NCI-H2107 (cell line): ENCODE results near the gene MAP7.
"Not testable (repeated sequence)": the region's sequence is repeated elsewhere in the genome, so short reads cannot be mapped to it uniquely, and the experiment has no call there.

Experiments
- DNase-seq: peaks from one replicate; lab custom pipeline; 2025; lab: John Stamatoyannopoulos, UW

MAP7 gene

GRCh38 chr6:136503303-136504029 lies 46.8 kb downstream of the MAP7 start:
- DNase-seq, result no peak

- DNase-seq, result no peak
These were observed 47.4 kb downstream of the MAP7 start for GRCh38 chr6:136502786-136503185.

GRCh38 chr6:136501514-136501913 lies 48.7 kb downstream of the MAP7 start:
- no peak for DNase-seq

- DNase-seq, result no peak
These were observed 49.1 kb downstream of the MAP7 start for GRCh38 chr6:136501096-136501495.

GRCh38 chr6:136500414-136500813 lies 49.8 kb downstream of the MAP7 start:
- DNase-seq, result no peak

DNA sequence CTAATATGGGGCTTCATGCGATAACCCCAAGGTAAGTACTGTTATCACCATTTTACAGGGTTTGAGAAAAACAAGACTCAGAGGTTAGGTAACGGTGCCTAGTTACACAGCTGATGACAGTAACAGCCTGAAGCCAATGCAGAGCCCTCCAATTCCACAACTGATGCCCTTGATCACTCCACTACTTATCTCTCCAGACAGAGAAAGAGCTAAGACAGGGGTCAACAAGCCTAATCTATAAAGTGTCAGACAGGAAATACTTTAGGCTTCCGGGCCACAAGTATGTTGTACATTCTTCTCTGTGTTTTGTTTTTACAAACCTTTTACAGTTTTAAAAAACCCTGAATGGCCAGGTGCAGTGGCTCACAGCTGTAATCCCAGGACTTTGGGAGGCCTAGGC lies 50.9 kb downstream of the MAP7 start:
- DNase-seq, result no peak

- not testable (repeated sequence) for DNase-seq
These were observed 53.8 kb downstream of the MAP7 start for GRCh38 chr6:136496449-136496848.

- no peak for DNase-seq
These were observed 55.5 kb downstream of the MAP7 start for GRCh38 chr6:136494710-136495109.

GRCh38 chr6:136494059-136494458 lies 56.2 kb downstream of the MAP7 start:
- DNase-seq, result no peak

DNA sequence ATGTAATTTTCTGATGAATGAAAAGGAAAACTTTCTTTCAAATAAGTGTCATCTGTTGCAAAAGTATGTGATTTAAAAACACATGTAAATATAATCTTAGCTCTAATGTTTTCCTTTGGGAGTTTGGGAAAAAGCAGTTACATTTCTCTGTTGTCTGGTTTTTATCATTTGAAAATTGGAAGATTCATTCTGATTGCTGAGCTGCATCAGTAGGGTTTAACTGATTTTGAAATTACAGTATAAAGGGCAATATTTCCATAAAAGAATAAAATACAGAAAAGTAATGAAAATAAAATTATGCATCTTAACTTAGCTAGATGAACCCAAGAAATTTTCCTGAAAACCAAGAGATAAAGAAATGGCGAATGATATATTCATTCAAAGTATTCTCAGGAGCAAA lies 57.8 kb downstream of the MAP7 start:
- no peak for DNase-seq

- DNase-seq, result no peak
These were observed 58.5 kb downstream of the MAP7 start for GRCh38 chr6:136491754-136492153.

- DNase-seq, result no peak
These were observed 59.0 kb downstream of the MAP7 start for GRCh38 chr6:136491251-136491650.

GRCh38 chr6:136489689-136490033 lies 60.6 kb downstream of the MAP7 start:
- not testable (repeated sequence) for DNase-seq

DNA sequence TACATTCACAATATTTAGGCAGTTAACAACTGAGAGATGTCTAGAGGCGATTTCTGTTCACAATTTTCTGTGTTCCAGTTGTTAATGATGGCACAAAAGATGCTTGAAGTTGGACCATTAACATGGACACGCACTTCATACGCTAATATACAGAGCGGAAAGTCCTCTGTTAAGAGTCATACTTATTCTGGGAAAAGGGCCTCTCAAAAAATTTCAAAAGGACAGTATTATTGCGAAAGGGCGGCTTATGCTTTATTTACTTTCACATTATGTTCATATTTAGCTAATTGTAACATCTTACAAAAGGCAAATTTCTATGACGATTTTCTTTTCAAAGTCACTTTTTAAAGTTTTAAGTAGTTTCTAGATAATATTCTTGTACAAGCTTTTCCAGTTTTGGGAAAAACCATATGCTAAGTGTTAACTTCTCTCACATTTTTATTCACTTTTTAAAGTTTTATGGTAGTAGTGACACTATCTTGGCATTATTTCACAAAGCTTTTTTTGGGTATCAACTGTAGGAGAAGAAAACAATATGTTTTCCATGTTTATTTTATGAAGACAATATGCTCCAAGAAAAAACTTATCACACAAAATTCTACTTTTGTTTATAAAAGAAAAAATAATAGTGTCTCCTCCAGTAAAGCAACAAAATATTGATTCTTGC lies 62.3 kb downstream of the MAP7 start:
- no peak for DNase-seq

GRCh38 chr6:136486357-136486756 lies 63.9 kb downstream of the MAP7 start:
- DNase-seq, result no peak

DNA sequence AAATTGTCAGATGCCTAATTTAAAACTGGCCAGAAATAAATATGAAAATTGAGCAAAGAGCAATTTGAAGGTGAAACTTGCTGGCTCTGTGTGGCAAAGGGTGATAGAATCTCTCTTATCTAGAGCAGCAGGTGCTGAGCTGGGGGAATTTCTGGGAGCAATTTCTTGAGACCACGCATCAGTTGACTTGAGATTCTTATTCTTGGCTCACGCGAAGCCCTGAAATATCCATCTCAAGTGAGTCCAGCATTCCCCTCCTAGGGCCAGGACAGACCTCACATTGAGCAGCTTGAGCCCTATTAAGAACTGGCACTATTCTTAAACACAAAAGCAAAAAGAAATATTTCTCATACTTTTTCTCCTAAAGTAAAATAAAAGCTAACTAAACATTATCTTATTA lies 66.3 kb downstream of the MAP7 start:
- DNase-seq, result no peak

- not testable (repeated sequence) for DNase-seq
These were observed 67.2 kb downstream of the MAP7 start for GRCh38 chr6:136483005-136483404.

DNA sequence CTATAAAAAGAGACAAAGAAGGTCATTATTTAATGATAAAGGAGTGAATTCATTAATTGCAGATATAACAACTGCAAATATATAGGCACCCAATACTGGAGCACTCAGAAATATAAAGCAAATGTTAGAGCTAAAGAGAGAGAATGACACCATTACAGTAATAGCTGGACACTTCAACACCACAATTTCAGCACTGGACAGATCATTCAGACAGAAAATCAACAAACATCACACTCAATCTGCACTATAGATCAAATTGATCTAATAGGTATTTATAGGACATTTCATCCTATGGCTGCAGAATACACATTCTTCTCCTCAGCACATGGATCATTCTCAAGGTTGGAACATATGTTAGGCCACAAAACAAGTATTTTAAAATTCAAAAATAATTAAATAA lies 72.7 kb downstream of the MAP7 start:
- DNase-seq, result no peak

DNA sequence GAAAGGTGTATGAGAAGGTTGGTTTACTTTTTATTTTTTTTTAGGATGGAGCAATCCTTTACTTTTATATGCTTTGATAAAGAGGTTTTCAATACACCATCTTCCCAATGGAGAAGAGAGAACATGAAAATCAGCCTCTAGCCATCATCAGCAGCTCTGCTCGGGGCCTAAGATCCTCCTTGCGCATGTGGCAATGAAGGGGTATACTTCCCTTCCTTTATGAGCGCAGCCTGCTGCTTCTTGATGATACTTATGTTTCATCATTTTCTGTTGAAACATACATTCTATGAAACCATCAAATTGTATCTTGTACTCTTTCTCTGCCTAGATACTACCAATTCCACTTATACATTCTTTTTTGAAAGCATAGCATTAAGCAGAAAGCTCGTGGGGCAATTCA lies 74.5 kb downstream of the MAP7 start:
- no peak for DNase-seq

DNA sequence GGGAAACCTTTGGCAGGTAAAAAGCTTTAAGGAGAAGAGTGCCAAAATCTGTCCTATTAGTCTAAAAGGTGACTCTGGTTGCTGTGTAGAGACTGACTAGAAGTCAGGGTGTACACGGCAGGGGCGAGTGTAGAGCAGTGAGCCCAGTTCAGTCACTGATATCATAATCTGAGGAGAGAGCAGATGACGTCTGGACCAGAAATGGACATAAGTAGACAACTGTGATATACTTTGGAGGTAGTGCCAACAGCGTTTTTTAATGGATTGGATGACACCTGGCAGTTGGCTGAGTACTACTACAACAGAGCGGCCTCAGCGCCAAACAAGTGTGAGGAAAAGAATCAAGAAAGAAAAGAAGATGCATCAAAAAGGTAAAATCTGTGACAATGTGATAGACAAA lies 76.0 kb downstream of the MAP7 start:
- no peak for DNase-seq

GRCh38 chr6:136471922-136472321 lies 78.3 kb downstream of the MAP7 start:
- DNase-seq, result no peak

DNA sequence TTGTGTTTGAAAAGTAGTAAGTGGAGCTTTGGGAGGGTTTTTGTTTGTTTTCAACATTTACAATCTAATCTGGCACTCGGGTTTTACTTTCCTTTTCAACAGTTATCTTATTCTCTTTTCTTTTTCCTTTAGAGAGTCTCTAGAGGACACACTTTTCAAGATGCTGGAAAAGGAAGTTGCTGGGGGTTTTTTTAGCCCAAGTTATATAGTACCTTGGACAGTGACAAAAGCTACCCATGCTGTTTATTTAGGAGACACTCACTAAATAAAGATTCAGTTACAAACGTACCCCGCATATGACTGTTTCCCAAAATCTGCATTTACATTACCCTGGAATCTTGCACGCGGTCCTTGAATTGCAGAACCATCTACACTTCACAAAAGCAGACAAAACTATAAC lies 78.8 kb downstream of the MAP7 start:
- no peak for DNase-seq

DNA sequence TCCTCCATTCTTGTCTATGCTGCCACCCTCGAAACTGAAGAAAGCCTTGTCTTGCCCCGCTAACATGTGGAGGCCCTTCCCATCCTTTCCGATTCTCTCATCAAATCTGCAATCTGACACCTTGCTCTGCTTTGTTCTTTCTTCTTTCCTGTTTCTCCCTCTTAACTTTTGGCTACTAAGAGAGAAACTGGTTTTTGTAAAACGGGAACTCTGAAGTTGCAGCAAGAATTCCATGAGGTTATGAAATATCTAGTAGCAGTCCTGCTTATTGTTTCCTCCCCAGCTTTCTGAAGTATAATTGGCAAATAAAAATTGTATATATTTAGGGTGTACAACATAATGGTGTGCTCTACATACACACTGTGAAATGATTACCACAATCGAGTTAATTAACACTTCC lies 80.2 kb downstream of the MAP7 start:
- no peak for DNase-seq

- DNase-seq, result no peak
These were observed 81.1 kb downstream of the MAP7 start for GRCh38 chr6:136469154-136469553.
